Breast epithelium (tissue), 4 donors: Measurements from ENCODE around the gene FKBP2. TPM values are rescaled to one million over a fixed set of nuclear protein-coding genes. Genes with fewer than 3 reads are reported as not detected.
"Not testable (repeated sequence)": the region's sequence is repeated elsewhere in the genome, so short reads cannot be mapped to it uniquely, and the experiment has no call there.

Source experiments
- DNase-seq, 2 donors: peaks; one replicate each; pipeline ENCODE4 v3.0.0-alpha.2; 2019; ENCODE audit warnings: low spot score in 2 of 2
- H3K27ac ChIP-seq, 2 donors: fragments of 200-600 bp; sonication (generic) in 1 of 2; one replicate each; pipeline ENCODE4 v1.5.1; 2016 to 2019; ENCODE audit warnings: mild to moderate bottlenecking in 1 of 2
- H3K27me3 ChIP-seq, 2 donors: fragments of 200-600 bp; sonication (generic) in 1 of 2; one replicate each; pipeline versions ENCODE4 v1.5.1 to v1.6.0; 2017 to 2019; ENCODE audit warnings: control low read depth in 1 of 2, mild to moderate bottlenecking in 1 of 2
- H3K36me3 ChIP-seq: fragments of 200-600 bp; one replicate; pipeline ENCODE4 v1.5.1; 2019
- H3K4me1 ChIP-seq, 2 donors: fragments of 200-600 bp; sonication (generic); one replicate each; pipeline ENCODE4 v1.5.1; 2016 to 2019; ENCODE audit warnings: control low read depth in 1 of 2
- H3K4me3 ChIP-seq, 3 donors: fragments of 200-600 bp; sonication (generic); 1 replicate in 2 of 3; 2 replicates in 1 of 3; pipeline ENCODE4 v1.5.1; 2016 to 2019; ENCODE audit warnings: mild to moderate bottlenecking in 3 of 3, moderate library complexity in 2 of 3
- H3K9me3 ChIP-seq, 2 donors: fragments of 200-600 bp; sonication (generic) in 1 of 2; one replicate each; pipeline ENCODE4 v1.5.1; 2016 to 2019; ENCODE audit warnings: control low read depth in 1 of 2
- POLR2A ChIP-seq: fragments of 450-650 bp; IDR thresholded peaks from one replicate; pipeline ENCODE4 v1.6.1; 2016; ENCODE audit warnings: antibody characterized with exemption, mild to moderate bottlenecking, moderate library complexity
- POLR2AphosphoS5 ChIP-seq, 3 donors: sonication (generic); formaldehyde crosslinking; IDR thresholded peaks; one replicate each; pipeline ENCODE4 v1.6.1; 2017; ENCODE audit warnings: antibody characterized with exemption in 3 of 3
- intact Hi-C: fragments of 100-400 bp; cut with DNase I; formaldehyde crosslinking; loops from one replicate; pipeline ENCODE4 v1.15.1; 2023; ENCODE audit warnings: low total_unique reads
- total RNA-seq, 3 donors: library from RNA; depleted of rRNA; stranded (reverse); fragments of >200 nt; gene quantifications; one replicate each; pipeline ENCODE4 v1.1.0, GENCODE V29; 2016
- TF ChIP-seq, protein P1 (sequence below), 3 donors: fragments of 450-650 bp; IDR thresholded peaks; one replicate each; pipeline ENCODE4 v1.5.1; 2016 to 2017; ENCODE audit warnings: antibody characterized with exemption in 3 of 3, mild to moderate bottlenecking in 3 of 3, moderate library complexity in 3 of 3

Gene FKBP2
- total RNA-seq, 3 donors from 2014 or later = 51.4 to 77.3 (median 54.6) TPM

DNA sequence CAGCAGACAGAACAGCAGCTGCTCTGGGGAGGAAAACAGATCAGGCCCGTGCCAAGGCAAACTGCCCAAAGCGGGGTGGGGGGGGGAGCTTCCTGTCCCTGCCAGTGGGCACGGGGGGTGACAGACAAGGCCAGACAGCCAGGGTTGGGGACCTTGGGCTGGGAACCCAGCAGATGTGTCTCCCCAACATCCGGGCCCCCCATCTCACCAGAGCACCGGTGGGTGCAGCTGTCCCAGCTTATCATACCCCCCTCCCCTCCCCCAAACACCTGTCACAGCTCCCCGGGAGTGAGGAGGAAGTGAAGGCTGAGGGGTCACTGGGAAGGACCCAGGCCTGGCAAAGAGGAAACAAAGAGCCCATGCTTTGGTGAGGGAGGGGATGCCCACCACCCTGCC lies 4.5 kb downstream of the FKBP2 start:
- H3K27ac ChIP-seq = peak overlapping the region; percentile 73 to 84
- H3K4me3 ChIP-seq = peak overlapping the region; percentile 71 to 91 (median 76)
- peaks cover 7 to 12% of the 10 kb centered on the region in 2 donors for H3K4me1 ChIP-seq
- no peaks in the 10 kb centered on the region for H3K9me3 ChIP-seq
- H3K36me3 ChIP-seq = no peaks in the 10 kb centered on the region
- DNase-seq = no peak
- intact Hi-C loops = no loop called here
- no peak for TF ChIP-seq POLR2A
- TF ChIP-seq, protein P1, sequence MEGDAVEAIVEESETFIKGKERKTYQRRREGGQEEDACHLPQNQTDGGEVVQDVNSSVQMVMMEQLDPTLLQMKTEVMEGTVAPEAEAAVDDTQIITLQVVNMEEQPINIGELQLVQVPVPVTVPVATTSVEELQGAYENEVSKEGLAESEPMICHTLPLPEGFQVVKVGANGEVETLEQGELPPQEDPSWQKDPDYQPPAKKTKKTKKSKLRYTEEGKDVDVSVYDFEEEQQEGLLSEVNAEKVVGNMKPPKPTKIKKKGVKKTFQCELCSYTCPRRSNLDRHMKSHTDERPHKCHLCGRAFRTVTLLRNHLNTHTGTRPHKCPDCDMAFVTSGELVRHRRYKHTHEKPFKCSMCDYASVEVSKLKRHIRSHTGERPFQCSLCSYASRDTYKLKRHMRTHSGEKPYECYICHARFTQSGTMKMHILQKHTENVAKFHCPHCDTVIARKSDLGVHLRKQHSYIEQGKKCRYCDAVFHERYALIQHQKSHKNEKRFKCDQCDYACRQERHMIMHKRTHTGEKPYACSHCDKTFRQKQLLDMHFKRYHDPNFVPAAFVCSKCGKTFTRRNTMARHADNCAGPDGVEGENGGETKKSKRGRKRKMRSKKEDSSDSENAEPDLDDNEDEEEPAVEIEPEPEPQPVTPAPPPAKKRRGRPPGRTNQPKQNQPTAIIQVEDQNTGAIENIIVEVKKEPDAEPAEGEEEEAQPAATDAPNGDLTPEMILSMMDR (IDR thresholded peaks at IDR 0.05) = no peak
- no peak for TF ChIP-seq POLR2AphosphoS5 (IDR thresholded peaks at IDR 0.05)
- H3K27me3 ChIP-seq = no peaks in the 10 kb centered on the region

DNA sequence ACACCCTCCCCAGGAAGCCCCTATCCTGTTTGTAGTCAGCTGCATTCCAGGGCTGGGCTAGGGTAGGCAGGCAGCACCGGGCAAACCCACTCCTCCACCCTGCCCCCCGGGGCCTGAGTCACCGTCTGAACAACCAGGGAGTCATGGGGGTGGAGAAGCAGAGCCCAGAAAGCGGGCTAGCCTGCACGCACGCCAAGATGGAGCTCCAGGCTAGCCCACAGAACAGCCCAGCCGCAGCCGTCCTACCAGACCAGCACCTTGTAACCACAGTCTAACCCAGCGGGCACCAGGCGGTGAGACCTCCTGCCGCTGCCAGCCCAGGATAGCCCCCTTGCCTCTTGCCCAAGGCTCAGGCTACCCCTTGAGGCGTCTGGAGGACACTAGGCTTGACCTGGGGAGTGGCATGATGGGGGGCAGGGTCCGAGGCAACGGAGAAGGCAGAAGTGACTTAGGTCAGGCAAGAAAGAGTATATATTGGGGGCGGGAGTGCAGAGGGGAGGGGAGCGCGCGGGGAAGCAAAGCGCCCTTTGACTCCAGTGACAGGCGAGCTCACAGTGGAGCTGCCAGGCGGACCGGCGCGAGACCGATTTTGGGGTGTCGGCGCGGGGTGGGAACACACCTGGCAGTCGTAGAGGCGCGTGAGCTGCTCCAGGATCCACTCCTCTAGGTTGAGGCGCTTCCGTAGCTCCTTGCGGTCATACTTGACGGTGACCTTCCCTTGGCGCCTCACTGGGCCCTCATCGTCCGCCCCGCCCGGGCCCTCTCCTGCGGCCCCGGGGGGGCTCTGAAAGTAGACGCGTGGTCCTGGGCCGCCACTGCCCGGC lies 5.1 kb downstream of the FKBP2 start:
- Histone ChIP-seq H3K4me1 (peaks cover 6 to 12% of the 10 kb centered on the region in 2 donors), H3K9me3 (no peaks in the 10 kb centered on the region), H3K27ac (peak overlapping the region; percentile 73 to 84), H3K27me3 (no peaks in the 10 kb centered on the region), H3K36me3 (no peaks in the 10 kb centered on the region), H3K4me3 (peak overlapping the region; percentile 71 to 91 (median 76))
- peak; percentile 69 to 70 for DNase-seq
- TF ChIP-seq POLR2AphosphoS5 (IDR thresholded peaks at IDR 0.05) = peak in 1 of 3 donors; percentile 10
- TF ChIP-seq, protein P1 (IDR thresholded peaks at IDR 0.05) = no peak
- no peak for TF ChIP-seq POLR2A
- intact Hi-C loops = no loop called here

DNA sequence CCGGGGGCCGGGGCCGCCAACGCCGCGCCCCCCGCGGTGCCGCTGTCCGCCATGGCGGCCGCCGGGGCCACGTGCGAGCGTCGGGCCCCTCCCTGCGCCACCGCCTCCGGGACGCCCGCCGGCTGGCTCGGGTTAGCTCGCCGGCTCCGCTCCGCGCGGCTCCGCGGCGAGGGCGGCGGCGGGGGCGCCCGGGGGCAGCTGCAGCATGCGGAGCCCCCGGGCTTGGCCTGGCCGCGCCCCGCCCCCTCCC lies 5.7 kb downstream of the FKBP2 start:
- H3K27me3 ChIP-seq, intact Hi-C loops, H3K9me3 ChIP-seq, DNase-seq, H3K36me3 ChIP-seq: not testable (repeated sequence)
- H3K4me1 ChIP-seq = peaks cover 6 to 12% of the 10 kb centered on the region in 2 donors
- H3K27ac ChIP-seq = peak overlapping the region; percentile 73 to 84
- peak overlapping the region; percentile 71 to 91 (median 76) for H3K4me3 ChIP-seq

DNA sequence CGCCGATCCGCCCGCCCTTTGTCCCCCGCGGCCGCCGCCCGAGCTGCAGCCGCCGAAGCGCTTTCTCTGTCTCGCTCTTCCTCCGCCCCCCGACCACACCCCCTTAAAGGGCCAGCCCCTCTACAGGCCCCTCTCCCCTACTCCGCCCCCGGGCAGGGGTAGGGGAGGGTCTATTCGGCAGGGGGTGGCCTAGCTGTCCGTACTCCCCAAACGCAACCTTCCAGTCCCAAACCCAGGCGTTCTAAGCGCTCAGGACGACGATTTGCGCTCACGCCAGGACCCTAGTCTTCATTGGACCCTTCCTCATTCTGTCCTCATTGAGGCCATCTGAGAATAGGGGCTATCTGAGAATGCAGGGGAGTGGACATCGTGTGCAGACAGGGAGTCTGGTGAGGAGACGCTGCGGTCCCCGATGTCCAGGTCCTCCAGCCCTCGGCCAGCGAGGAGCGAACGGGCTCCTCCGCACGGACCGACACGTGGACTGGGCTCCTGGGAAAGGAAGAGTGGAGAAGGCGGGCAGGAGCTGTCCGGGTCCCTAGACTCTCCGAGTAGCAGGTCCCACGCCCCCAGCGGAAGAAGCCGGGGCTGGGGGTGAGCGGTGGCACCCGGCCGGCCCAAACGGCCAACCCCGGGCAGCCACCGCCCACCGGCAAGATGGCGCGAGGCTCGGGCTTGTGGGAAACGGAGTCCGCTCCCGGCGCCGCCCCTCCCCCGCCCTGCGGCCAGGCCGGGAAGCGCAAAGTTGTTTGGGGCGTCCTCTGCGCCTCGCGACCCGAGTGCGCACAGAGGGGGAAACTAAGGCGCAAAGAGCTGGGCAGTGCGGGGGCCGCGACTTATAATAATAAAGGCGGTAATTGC lies 6.2 kb downstream of the FKBP2 start, which contains the start of gene PPP1R14B:
TSS of gene PPP1R14B (minus strand) at position 73 of the 858 bp plus-strand sequence. CDS start 270 bp downstream, outside the sequence.
- no peaks in the 10 kb centered on the region for H3K27me3 ChIP-seq
- H3K4me3 ChIP-seq = peak within 1 kb of the TSS; percentile 71 to 91 (median 76)
- H3K4me1 ChIP-seq = peaks cover 10 to 16% of the 10 kb centered on the region in 2 donors
- intact Hi-C loops = no loop called here
- peak within 1 kb of the TSS; percentile 73 to 84 for H3K27ac ChIP-seq
- no peaks in the 10 kb centered on the region for H3K9me3 ChIP-seq
- H3K36me3 ChIP-seq = no peaks in the 10 kb centered on the region
- DNase-seq = peak; percentile 73 to 85
- no peak for TF ChIP-seq POLR2AphosphoS5 (IDR thresholded peaks at IDR 0.05)
- TF ChIP-seq, protein P1 (IDR thresholded peaks at IDR 0.05) = peak in 1 of 3 donors; percentile 21

DNA sequence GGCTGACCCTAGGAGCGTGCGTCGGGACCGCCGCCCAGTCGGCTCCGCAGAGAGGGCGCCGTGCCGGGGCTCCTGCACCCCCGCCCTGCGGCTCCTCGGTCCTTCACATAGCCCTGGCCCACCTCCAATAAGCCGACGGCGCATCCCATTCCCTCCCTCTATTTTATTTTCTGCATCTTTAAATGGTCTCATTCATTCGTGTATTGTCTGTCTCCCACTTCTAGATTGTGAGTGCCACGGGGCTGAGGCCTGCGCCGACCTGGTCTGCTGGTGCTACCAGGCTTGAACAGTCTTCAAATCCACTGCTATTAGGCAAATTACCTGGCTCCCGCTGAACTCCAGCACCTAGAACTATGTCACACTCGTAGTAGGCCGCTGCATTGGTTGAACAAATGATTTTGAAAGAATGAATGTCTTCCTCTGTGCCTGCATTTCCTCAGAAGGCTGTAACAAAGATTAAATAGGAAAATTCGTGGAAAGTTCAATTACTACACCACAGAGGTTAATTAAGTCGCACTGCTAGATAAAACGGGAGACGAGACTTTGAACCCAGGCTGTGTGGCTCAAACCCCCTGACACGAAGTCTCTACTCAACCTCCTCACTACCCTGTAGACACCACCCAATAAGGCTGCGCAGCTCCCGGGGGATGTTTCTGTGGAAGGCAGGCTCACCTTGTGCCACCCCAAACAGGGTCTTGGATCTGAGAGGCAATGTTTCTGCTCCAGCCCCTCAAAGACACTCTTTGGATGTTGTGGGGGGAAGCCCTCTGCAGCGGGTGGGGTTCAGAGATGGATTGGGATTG lies 7.0 kb downstream of the FKBP2 start:
- H3K27me3 ChIP-seq = no peaks in the 10 kb centered on the region
- H3K27ac ChIP-seq = peak overlapping the region; percentile 73 to 74
- no peaks in the 10 kb centered on the region for H3K9me3 ChIP-seq
- H3K36me3 ChIP-seq = no peaks in the 10 kb centered on the region
- intact Hi-C loops = no loop called here
- H3K4me3 ChIP-seq = peak overlapping the region; percentile 71 to 91 (median 76)
- peaks cover 14 to 21% of the 10 kb centered on the region in 2 donors for H3K4me1 ChIP-seq
- TF ChIP-seq POLR2A (no peak), POLR2AphosphoS5 (IDR thresholded peaks at IDR 0.05) (no peak)
- TF ChIP-seq, protein P1 (IDR thresholded peaks at IDR 0.05) = no peak
- DNase-seq = no peak
